ENCODE data around the gene SORL1. TPM values are rescaled to one million over a fixed set of nuclear protein-coding genes. Genes with fewer than 3 reads are reported as not detected.

SORL1 gene
- total RNA-seq, 1 experiment from 2014 or later: 68.3 TPM

- no peak for DNase-seq
- no peaks in the 10 kb centered on the region for H3K9me3 ChIP-seq (ENCODE audit: control insufficient read depth, low read depth, low read length)
- H2BK15ac ChIP-seq (ENCODE audit: low read depth, low read length): no peak overlapping the region
- H3K79me2 ChIP-seq (ENCODE audit: insufficient read depth, low read length): no peaks in the 10 kb centered on the region
- WGBS (ENCODE audit: extremely low coverage, insufficient read length, low lambda C conversion rate): no CpG with 5 or more reads among the region's 3 CpGs
- no peak overlapping the region for H2BK12ac ChIP-seq (ENCODE audit: insufficient read length, low read depth, low read length)
- 0 out of 2 replicates have a peak, but pooled peaks cover 2% of the 10 kb centered on the region for H3K27me3 ChIP-seq (ENCODE audit: insufficient read depth, low read length)
- no peak overlapping the region for H2AK5ac ChIP-seq (ENCODE audit: insufficient read length, low read length)
- TF ChIP-seq CTCF (conservative IDR thresholded peaks at IDR 0.05): no peak
- no peak overlapping the region for H3K23ac ChIP-seq (ENCODE audit: insufficient read length, low read depth, low read length)
- Mint-ChIP-seq H3K4me1 (peaks cover 8 to 24% of the 10 kb centered on the region in 2 experiments; a peak in 3 of 4 replicates), H3K4me3 (no peak overlapping the region), H3K27me3 (ENCODE audit: low read depth) (no peaks in the 10 kb centered on the region), H3K27ac (no peak overlapping the region), H3K36me3 (ENCODE audit: insufficient read depth in 1 of 3, low read depth in 3 of 3) (peaks cover 34 to 98% (median 89%) of the 10 kb centered on the region in 3 experiments; a peak in 6 of 7 replicates), H3K9me3 (no peaks in the 10 kb centered on the region)
- H2AFZ ChIP-seq (ENCODE audit: low read length): no peak overlapping the region
- H3K18ac ChIP-seq (ENCODE audit: insufficient read length, low read depth, low read length): no peak overlapping the region
- no peak overlapping the region for H3K14ac ChIP-seq (ENCODE audit: insufficient read depth, low read length)
- no peak overlapping the region for H3K4ac ChIP-seq (ENCODE audit: low read depth, low read length)
- H4K20me1 ChIP-seq (ENCODE audit: control insufficient read depth, insufficient read depth, insufficient read length): no peaks in the 10 kb centered on the region
- H4K8ac ChIP-seq (replicated peaks; ENCODE audit: insufficient read length, low read depth, low read length): no peak overlapping the region
- no peak overlapping the region for H2BK20ac ChIP-seq (ENCODE audit: low read depth, low read length, poor library complexity, severe bottlenecking)
- H3K9ac ChIP-seq (ENCODE audit: extremely low read depth, insufficient read length, low read length): no peak overlapping the region
- no peak overlapping the region for H4K5ac ChIP-seq (ENCODE audit: insufficient read length, low read depth, low read length)
- H3K79me1 ChIP-seq (ENCODE audit: insufficient read depth, low read depth, low read length, poor library complexity, severe bottlenecking): no peaks in the 10 kb centered on the region
- no peak overlapping the region for H3K27ac ChIP-seq (ENCODE audit: insufficient read length, low read depth, low read length)
- no peak overlapping the region for H3K56ac ChIP-seq (ENCODE audit: insufficient read length, low read depth, low read length)
- H4K91ac ChIP-seq (ENCODE audit: insufficient read length, low read depth, low read length): no peak overlapping the region
- H3T11ph ChIP-seq (ENCODE audit: low read length): no peak overlapping the region
- H2BK120ac ChIP-seq (ENCODE audit: low read depth, low read length, poor library complexity, severe bottlenecking): no peak overlapping the region
- no peaks in the 10 kb centered on the region for H3K4me1 ChIP-seq (ENCODE audit: insufficient read depth, low read length)
- H3K23me2 ChIP-seq (ENCODE audit: insufficient read length, low read depth, low read length, poor library complexity, severe bottlenecking): no peaks in the 10 kb centered on the region
- H3K4me2 ChIP-seq (ENCODE audit: insufficient read depth, insufficient read length, low read length): no peak overlapping the region
- H2BK5ac ChIP-seq (ENCODE audit: insufficient read length, low read length): no peak overlapping the region
Observed at GRCh38 chr11:121615501-121615900, 163.4 kb downstream of the SORL1 start.

Data from H9 (cell line).